ENCODE data around the gene SOCS3.
A peak's percentile ranks its signal among the peaks of the same experiment; 100 is the strongest.

The SOCS3 gene

GRCh38 chr17:78317794-78318400 is 42.0 kb downstream of the SOCS3 start:
- in situ Hi-C loops (cut with HindIII; ENCODE audit: low pct_ligation_motif_present, low sequenced_read_pairs) = no loop called here
- Histone ChIP-seq H3K4me3 (ENCODE audit: low read depth, low read length) (no peak overlapping the region), H3K27ac (no peak overlapping the region), H3K27me3 (replicated peaks) (no peaks in the 10 kb centered on the region), H3K36me3 (replicated peaks) (no peaks in the 10 kb centered on the region)
- DNase-seq = no peak
- no peak for TF ChIP-seq CTCF (IDR thresholded peaks at IDR 0.05; ENCODE audit: low read depth, low read length, missing control alignments)

GRCh38 chr17:78316867-78317789 is 42.7 kb downstream of the SOCS3 start:
- in situ Hi-C loops (cut with HindIII; ENCODE audit: low pct_ligation_motif_present, low sequenced_read_pairs) = no loop called here
- DNase-seq = no peak

GRCh38 chr17:78316115-78316866 is 43.6 kb downstream of the SOCS3 start:
- no peaks in the 10 kb centered on the region for H3K36me3 ChIP-seq (replicated peaks)
- no peak for DNase-seq
- peak overlapping the region; percentile 91 for H3K27ac ChIP-seq
- no peak for TF ChIP-seq CTCF (IDR thresholded peaks at IDR 0.05; ENCODE audit: low read depth, low read length, missing control alignments)
- no peaks in the 10 kb centered on the region for H3K27me3 ChIP-seq (replicated peaks)
- no peak overlapping the region for H3K4me3 ChIP-seq (ENCODE audit: low read depth, low read length)
- in situ Hi-C loops (cut with HindIII; ENCODE audit: low pct_ligation_motif_present, low sequenced_read_pairs) = no loop called here

More at GRCh38 chr17:78316867-78317789, 42.7 kb downstream of the SOCS3 start:
- Histone ChIP-seq H3K27me3 (replicated peaks) (no peaks in the 10 kb centered on the region), H3K27ac (peak overlapping the region; percentile 91), H3K4me3 (ENCODE audit: low read depth, low read length) (no peak overlapping the region), H3K36me3 (replicated peaks) (no peaks in the 10 kb centered on the region)
- TF ChIP-seq CTCF (IDR thresholded peaks at IDR 0.05; ENCODE audit: low read depth, low read length, missing control alignments) = no peak

- DNase-seq = peak; percentile 86
- peak overlapping the region; percentile 24 for H3K4me3 ChIP-seq (ENCODE audit: low read depth, low read length)
- no peaks in the 10 kb centered on the region for H3K36me3 ChIP-seq (replicated peaks)
- peak overlapping the region; percentile 91 for H3K27ac ChIP-seq
- in situ Hi-C loops (cut with HindIII; ENCODE audit: low pct_ligation_motif_present, low sequenced_read_pairs) = no loop called here
- H3K27me3 ChIP-seq (replicated peaks) = no peaks in the 10 kb centered on the region
- peak; percentile 32 for TF ChIP-seq CTCF (IDR thresholded peaks at IDR 0.05; ENCODE audit: low read depth, low read length, missing control alignments)
Measured at GRCh38 chr17:78315355-78316114, 44.3 kb downstream of the SOCS3 start.

- TF ChIP-seq CTCF (IDR thresholded peaks at IDR 0.05; ENCODE audit: low read depth, low read length, missing control alignments) = peak; percentile 27
- in situ Hi-C loops (cut with HindIII; ENCODE audit: low pct_ligation_motif_present, low sequenced_read_pairs) = no loop called here
- no peaks in the 10 kb centered on the region for H3K36me3 ChIP-seq (replicated peaks)
- peak overlapping the region; percentile 91 for H3K27ac ChIP-seq
- no peak overlapping the region for H3K4me3 ChIP-seq (ENCODE audit: low read depth, low read length)
- DNase-seq = no peak
- no peaks in the 10 kb centered on the region for H3K27me3 ChIP-seq (replicated peaks)
Measured at GRCh38 chr17:78314683-78315354, 45.1 kb downstream of the SOCS3 start.

Data from brain microvascular endothelial cell (primary cell).